HCEC 1CT (cell line): Measurements from ENCODE around the gene MED10.

ENCODE experiments used
- DNase-seq: peaks from one replicate; pipeline ENCODE4 v3.0.0-alpha.2; 2017

The MED10 gene

GRCh38 chr5:6398570-6399230, 20.4 kb upstream of the MED10 start:
- no peak for DNase-seq

- no peak for DNase-seq
Measured at GRCh38 chr5:6397536-6398269, 19.4 kb upstream of the MED10 start.

GRCh38 chr5:6396836-6397535, 18.6 kb upstream of the MED10 start:
- no peak for DNase-seq

- no peak for DNase-seq
Measured at GRCh38 chr5:6396043-6396442, 17.7 kb upstream of the MED10 start.

- DNase-seq: no peak
Measured at GRCh38 chr5:6395621-6396020, 17.3 kb upstream of the MED10 start.

- DNase-seq: no peak
Measured at GRCh38 chr5:6395102-6395445, 16.7 kb upstream of the MED10 start.

GRCh38 chr5:6394429-6395101, 16.2 kb upstream of the MED10 start:
- no peak for DNase-seq

GRCh38 chr5:6393596-6394194, 15.3 kb upstream of the MED10 start:
- DNase-seq: no peak

- no peak for DNase-seq
Measured at GRCh38 chr5:6392561-6392960, 14.2 kb upstream of the MED10 start.

GRCh38 chr5:6391151-6391550, 12.8 kb upstream of the MED10 start:
- DNase-seq: no peak

- DNase-seq: no peak
Measured at GRCh38 chr5:6389946-6390530, 11.7 kb upstream of the MED10 start.

GRCh38 chr5:6389397-6389796, 11.1 kb upstream of the MED10 start:
- DNase-seq: no peak

- no peak for DNase-seq
Measured at GRCh38 chr5:6387970-6388369, 9.6 kb upstream of the MED10 start.

GRCh38 chr5:6386271-6386670, 7.9 kb upstream of the MED10 start:
- DNase-seq: no peak

GRCh38 chr5:6384856-6385255, 6.5 kb upstream of the MED10 start:
- no peak for DNase-seq

GRCh38 chr5:6383376-6383775, 5.0 kb upstream of the MED10 start:
- no peak for DNase-seq

- no peak for DNase-seq
Measured at GRCh38 chr5:6379246-6379645, 899 bp upstream of the MED10 start.

- DNase-seq: no peak
Measured at GRCh38 chr5:6378766-6379103, 388 bp upstream of the MED10 start.

- DNase-seq: no peak
Measured at GRCh38 chr5:6377582-6377904, 804 bp downstream of the MED10 start.

- DNase-seq: no peak
Measured at GRCh38 chr5:6376974-6377520, 1.3 kb downstream of the MED10 start.

- no peak for DNase-seq
Measured at GRCh38 chr5:6373081-6373846, 5.1 kb downstream of the MED10 start.
